CD4-positive, alpha-beta T cell treated with Interleukin-2 at 100 ng/mL for 4 hours (primary cell): ENCODE measurements around the gene XYLT1.

Experiments
- DNase-seq: peaks from one replicate; pipeline ENCODE4 v3.0.0-alpha.2; 2020; ENCODE audit warnings: low spot score

XYLT1 gene

GRCh38 chr16:17357307-17358062, 113.3 kb downstream of the XYLT1 start:
- DNase-seq: no peak

- no peak for DNase-seq
These were observed 114.4 kb downstream of the XYLT1 start for GRCh38 chr16:17356243-17356933.

- no peak for DNase-seq
These were observed 116.1 kb downstream of the XYLT1 start for GRCh38 chr16:17354685-17355084.

GRCh38 chr16:17354141-17354601, 116.6 kb downstream of the XYLT1 start:
- no peak for DNase-seq

GRCh38 chr16:17353561-17353960, 117.2 kb downstream of the XYLT1 start:
- no peak for DNase-seq

GRCh38 chr16:17351441-17352035, 119.2 kb downstream of the XYLT1 start:
- DNase-seq: no peak

GRCh38 chr16:17350207-17350606, 120.6 kb downstream of the XYLT1 start:
- DNase-seq: no peak

GRCh38 chr16:17348826-17349225, 121.9 kb downstream of the XYLT1 start:
- no peak for DNase-seq

GRCh38 chr16:17348042-17348783, 122.5 kb downstream of the XYLT1 start:
- no peak for DNase-seq

GRCh38 chr16:17347624-17348023, 123.1 kb downstream of the XYLT1 start:
- no peak for DNase-seq

- peak; percentile 66 for DNase-seq
These were observed 123.9 kb downstream of the XYLT1 start for GRCh38 chr16:17346621-17347569.

GRCh38 chr16:17345043-17345442, 125.7 kb downstream of the XYLT1 start:
- no peak for DNase-seq

- DNase-seq: peak; percentile 11
These were observed 127.0 kb downstream of the XYLT1 start for GRCh38 chr16:17343728-17344127.

- DNase-seq: peak; percentile 38
These were observed 127.7 kb downstream of the XYLT1 start for GRCh38 chr16:17343028-17343427.

GRCh38 chr16:17342031-17342430, 128.7 kb downstream of the XYLT1 start:
- no peak for DNase-seq

GRCh38 chr16:17340804-17341203, 130.0 kb downstream of the XYLT1 start:
- DNase-seq: no peak

- DNase-seq: no peak
These were observed 130.8 kb downstream of the XYLT1 start for GRCh38 chr16:17339764-17340541.

- no peak for DNase-seq
These were observed 132.5 kb downstream of the XYLT1 start for GRCh38 chr16:17338244-17338643.

- DNase-seq: no peak
These were observed 134.2 kb downstream of the XYLT1 start for GRCh38 chr16:17336530-17336900.

GRCh38 chr16:17335826-17336529, 134.8 kb downstream of the XYLT1 start:
- DNase-seq: no peak
